ENCODE results near the gene DEFB131B. TPM values are rescaled to one million over a fixed set of nuclear protein-coding genes. Genes with fewer than 3 reads are reported as not detected.

Gene DEFB131B
- total and polyA plus RNA-seq, 2 of the 8 experiments (the other 6 are each of a cell fraction or from before 2014, with no cell fraction given), result not detected

DNA sequence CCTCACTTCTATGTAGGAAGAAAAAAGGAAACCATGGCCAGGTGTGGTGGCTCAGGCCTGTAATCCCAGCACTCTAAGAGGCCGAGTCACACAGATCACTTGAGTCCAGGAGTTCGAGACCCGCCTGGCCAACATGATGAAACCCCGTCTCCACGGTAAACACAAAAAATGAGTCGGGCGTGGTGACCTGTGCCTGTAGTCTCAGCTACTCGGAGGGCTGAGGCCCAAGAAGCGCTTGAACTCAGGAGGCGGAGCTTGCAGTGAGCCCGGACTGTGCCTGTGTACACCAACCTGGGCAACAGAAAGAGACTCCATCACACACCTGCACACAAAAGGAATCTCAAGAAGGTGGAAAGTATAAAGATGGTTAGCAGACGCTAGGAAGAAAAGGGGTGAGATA, 17.7 kb downstream of the DEFB131B start:
- Histone ChIP-seq H2AK5ac (ENCODE audit: low read depth, low read length) (no peak overlapping the region), H3K36me3 (ENCODE audit: control insufficient read depth in 2 of 4, insufficient read depth in 4 of 4, low read length in 3 of 4) (no peaks in the 10 kb centered on the region; a peak in 1 of 8 replicates), H4K8ac (ENCODE audit: extremely low read depth, insufficient read depth, low read length) (no peak overlapping the region), H3K4me2 (ENCODE audit: insufficient read depth in 1 of 2, low read depth in 2 of 2, low read length in 2 of 2) (no peak overlapping the region), H3K4me3 (ENCODE audit: extremely low read depth in 1 of 4, insufficient read depth in 2 of 4, low read depth in 3 of 4, low read length in 4 of 4) (no peak overlapping the region), H3K4ac (replicated peaks; ENCODE audit: insufficient read length, low read depth, low read length) (no peak overlapping the region), H3K18ac (ENCODE audit: extremely low read depth, low read length) (no peak overlapping the region), H3K79me1 (ENCODE audit: low read depth, low read length) (no peaks in the 10 kb centered on the region), H3K9me3 (ENCODE audit: insufficient read depth in 2 of 2, low read depth in 1 of 2, low read length in 1 of 2) (no peaks in the 10 kb centered on the region), H2BK15ac (ENCODE audit: low read length) (no peak overlapping the region), H2AFZ (ENCODE audit: low read length) (no peak overlapping the region), H3K9ac (replicated peaks in 1 of 4; ENCODE audit: extremely low read depth in 1 of 4, low read depth in 3 of 4, low read length in 3 of 4) (no peak overlapping the region), H3K79me2 (ENCODE audit: control insufficient read depth in 1 of 2, insufficient read depth in 2 of 2, low read length in 2 of 2) (no peaks in the 10 kb centered on the region), H3K27ac (ENCODE audit: low read depth, low read length) (no peak overlapping the region), H4K5ac (ENCODE audit: insufficient read length, low read depth, low read length) (no peak overlapping the region), H2BK5ac (ENCODE audit: low read depth, low read length) (no peak overlapping the region), H3K23ac (ENCODE audit: insufficient read length) (no peak overlapping the region), H2BK120ac (replicated peaks; ENCODE audit: low read depth, low read length) (no peak overlapping the region), H3K14ac (ENCODE audit: insufficient read length) (no peak overlapping the region), H4K20me1 (replicated peaks in 1 of 2; ENCODE audit: control insufficient read depth in 1 of 2, insufficient read depth in 2 of 2, low read length in 2 of 2) (no peaks in the 10 kb centered on the region), H3K4me1 (replicated peaks in 1 of 4; ENCODE audit: control insufficient read depth in 3 of 4, insufficient read depth in 4 of 4, low read length in 3 of 4) (no peaks in the 10 kb centered on the region), H3K23me2 (ENCODE audit: low read depth, low read length) (no peaks in the 10 kb centered on the region), H3K56ac (replicated peaks; ENCODE audit: insufficient read length, low read depth, low read length) (no peak overlapping the region), H4K91ac (replicated peaks; ENCODE audit: insufficient read length, low read length) (no peak overlapping the region), H2BK12ac (ENCODE audit: low read depth, low read length) (no peak overlapping the region), H2BK20ac (ENCODE audit: low read length) (no peak overlapping the region), H3K27me3 (replicated peaks in 1 of 4; ENCODE audit: control insufficient read depth in 3 of 4, extremely low read depth in 1 of 4, insufficient read depth in 3 of 4, low read length in 3 of 4) (no peaks in the 10 kb centered on the region)
- CTCF ChIA-PET (ENCODE audit: partially characterized antibody), result no interaction called here
- no peak for DNase-seq (ENCODE audit: low read depth in 1 of 2, low spot score in 2 of 2)
- FAIRE-seq, result no peak
- POLR2A ChIA-PET (ENCODE audit: partially characterized antibody), result no interaction called here
- 97% methylated on average over 12 of the region's 12 CpGs; no CpG with 5 or more reads in 1 of the 2 experiments for whole genome bisulfite sequencing, 2 experiments (ENCODE audit: extremely low coverage in 1 of 2, insufficient coverage in 1 of 2, insufficient read length in 1 of 2, insufficient replicate concordance in 2 of 2, low coverage in 1 of 2, low lambda C conversion rate in 2 of 2, missing lambda C conversion rate in 1 of 2)
- no peak for TF ChIP-seq NRF1 (IDR thresholded peaks at IDR 0.05; ENCODE audit: low read depth, low read length)
- no peak for TF ChIP-seq FOSL1 (IDR thresholded peaks at IDR 0.05; ENCODE audit: insufficient read depth, low read depth, low read length)
- no peak for TF ChIP-seq CTBP2 (IDR thresholded peaks at IDR 0.05; ENCODE audit: borderline replicate concordance, insufficient read depth, insufficient read length, low read length)
- TF ChIP-seq SP1 (IDR thresholded peaks at IDR 0.05; ENCODE audit: low read depth, low read length), result no peak
- no peak for TF ChIP-seq TEAD4 (IDR thresholded peaks at IDR 0.05; ENCODE audit: low read depth, low read length)
- TF ChIP-seq, protein P1, sequence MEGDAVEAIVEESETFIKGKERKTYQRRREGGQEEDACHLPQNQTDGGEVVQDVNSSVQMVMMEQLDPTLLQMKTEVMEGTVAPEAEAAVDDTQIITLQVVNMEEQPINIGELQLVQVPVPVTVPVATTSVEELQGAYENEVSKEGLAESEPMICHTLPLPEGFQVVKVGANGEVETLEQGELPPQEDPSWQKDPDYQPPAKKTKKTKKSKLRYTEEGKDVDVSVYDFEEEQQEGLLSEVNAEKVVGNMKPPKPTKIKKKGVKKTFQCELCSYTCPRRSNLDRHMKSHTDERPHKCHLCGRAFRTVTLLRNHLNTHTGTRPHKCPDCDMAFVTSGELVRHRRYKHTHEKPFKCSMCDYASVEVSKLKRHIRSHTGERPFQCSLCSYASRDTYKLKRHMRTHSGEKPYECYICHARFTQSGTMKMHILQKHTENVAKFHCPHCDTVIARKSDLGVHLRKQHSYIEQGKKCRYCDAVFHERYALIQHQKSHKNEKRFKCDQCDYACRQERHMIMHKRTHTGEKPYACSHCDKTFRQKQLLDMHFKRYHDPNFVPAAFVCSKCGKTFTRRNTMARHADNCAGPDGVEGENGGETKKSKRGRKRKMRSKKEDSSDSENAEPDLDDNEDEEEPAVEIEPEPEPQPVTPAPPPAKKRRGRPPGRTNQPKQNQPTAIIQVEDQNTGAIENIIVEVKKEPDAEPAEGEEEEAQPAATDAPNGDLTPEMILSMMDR (IDR thresholded peaks at IDR 0.05; ENCODE audit: control extremely low read depth in 1 of 3, insufficient read depth in 1 of 3, low read depth in 1 of 3, low read length in 3 of 3), result no peak
- no peak for TF ChIP-seq POLR2A (IDR thresholded peaks at IDR 0.05; ENCODE audit: control extremely low read depth in 1 of 2, low read depth in 2 of 2, low read length in 2 of 2)
- no peak for TF ChIP-seq EZH2 (IDR thresholded peaks at IDR 0.05; ENCODE audit: low read depth, low read length, severe bottlenecking)
- no peak for TF ChIP-seq PHF8 (conservative IDR thresholded peaks at IDR 0.05; ENCODE audit: low read depth, low read length)
- no peak for TF ChIP-seq EP300 (IDR thresholded peaks at IDR 0.05; ENCODE audit: borderline replicate concordance in 1 of 2, low read depth in 2 of 2, low read length in 2 of 2)
- TF ChIP-seq CHD1 (IDR thresholded peaks at IDR 0.05; ENCODE audit: low read depth, low read length), result no peak
- no peak for TF ChIP-seq TBP (IDR thresholded peaks at IDR 0.05; ENCODE audit: low read depth, low read length)
- TF ChIP-seq BACH1 (IDR thresholded peaks at IDR 0.05; ENCODE audit: low read length), result no peak
